ENCODE measurements around the gene CFAP97D2. TPM values are rescaled to one million over a fixed set of nuclear protein-coding genes. Genes with fewer than 3 reads are reported as not detected.

The CFAP97D2 gene
- polyA plus RNA-seq (2012; rRNA removed), result not detected in 2 replicates
- polyA plus RNA-seq (2012; cell fraction: cytosol; rRNA removed), result not detected in 2 replicates
- not detected in 2 replicates for polyA plus RNA-seq (2012; cell fraction: nucleus; rRNA removed)

- CTCF ChIA-PET, result no interaction called here
- Histone ChIP-seq H3K9me3 (no peaks in the 10 kb centered on the region), H3K4me2 (no peak within 1 kb of the TSS), H3K27ac (ENCODE audit: low read depth in 2 of 2, low read length in 1 of 2) (no peak within 1 kb of the TSS), H3K4me1 (ENCODE audit: control insufficient read depth in 1 of 2, insufficient read depth in 2 of 2, low read depth in 1 of 2, low read length in 1 of 2) (no peaks in the 10 kb centered on the region; a peak in 1 of 4 replicates), H3K9me2 (no peaks in the 10 kb centered on the region), H3F3A (replicated peaks; ENCODE audit: insufficient read depth) (no peaks in the 10 kb centered on the region), H3K4me3 (ENCODE audit: low read depth in 2 of 2, low read length in 1 of 2) (no peak within 1 kb of the TSS), H3K9ac (no peak within 1 kb of the TSS), H3K79me2 (ENCODE audit: insufficient read depth) (no peaks in the 10 kb centered on the region), H3K36me3 (replicated peaks in 1 of 2; ENCODE audit: control insufficient read depth in 1 of 2, insufficient read depth in 2 of 2, low read length in 1 of 2) (no peaks in the 10 kb centered on the region), H4K20me1 (ENCODE audit: insufficient read depth) (no peaks in the 10 kb centered on the region), H2AFZ (ENCODE audit: low read depth) (no peak within 1 kb of the TSS), H3K27me3 (ENCODE audit: insufficient read depth) (peaks cover 5% of the 10 kb centered on the region; the same call in 1 of the 2 replicates)
- TF ChIP-seq EZH2phosphoT487 (IDR thresholded peaks at IDR 0.05; ENCODE audit: borderline replicate concordance, low read depth) (no peak), PBX3 (IDR thresholded peaks at IDR 0.05) (no peak), MXI1 (IDR thresholded peaks at IDR 0.05; ENCODE audit: low read depth, low read length) (no peak), MEF2A (IDR thresholded peaks at IDR 0.05; ENCODE audit: borderline replicate concordance, low read depth) (no peak), FOXJ3 (CRISPR knock-in tag; IDR thresholded peaks at IDR 0.05) (no peak), REST (IDR thresholded peaks at IDR 0.05; ENCODE audit: low read depth, low read length) (no peak), ELF1 (IDR thresholded peaks at IDR 0.05) (no peak), RCOR1 (IDR thresholded peaks at IDR 0.05; ENCODE audit: low read length) (no peak), MAX (IDR thresholded peaks at IDR 0.05; ENCODE audit: low read depth) (no peak), CHD2 (IDR thresholded peaks at IDR 0.05; ENCODE audit: low read length, partially characterized antibody) (no peak), GABPA (IDR thresholded peaks at IDR 0.05; ENCODE audit: low read depth) (no peak), SMC3 (IDR thresholded peaks at IDR 0.05; ENCODE audit: low read depth, low read length) (no peak), GATA2 (CRISPR knock-in tag; IDR thresholded peaks at IDR 0.05) (no peak), NRF1 (IDR thresholded peaks at IDR 0.05; ENCODE audit: low read depth, low read length) (no peak)
- TF ChIP-seq, protein P1, sequence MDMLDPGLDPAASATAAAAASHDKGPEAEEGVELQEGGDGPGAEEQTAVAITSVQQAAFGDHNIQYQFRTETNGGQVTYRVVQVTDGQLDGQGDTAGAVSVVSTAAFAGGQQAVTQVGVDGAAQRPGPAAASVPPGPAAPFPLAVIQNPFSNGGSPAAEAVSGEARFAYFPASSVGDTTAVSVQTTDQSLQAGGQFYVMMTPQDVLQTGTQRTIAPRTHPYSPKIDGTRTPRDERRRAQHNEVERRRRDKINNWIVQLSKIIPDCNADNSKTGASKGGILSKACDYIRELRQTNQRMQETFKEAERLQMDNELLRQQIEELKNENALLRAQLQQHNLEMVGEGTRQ (IDR thresholded peaks at IDR 0.05; ENCODE audit: borderline replicate concordance, low read depth, low read length), result no peak
- TF ChIP-seq, protein P2, sequence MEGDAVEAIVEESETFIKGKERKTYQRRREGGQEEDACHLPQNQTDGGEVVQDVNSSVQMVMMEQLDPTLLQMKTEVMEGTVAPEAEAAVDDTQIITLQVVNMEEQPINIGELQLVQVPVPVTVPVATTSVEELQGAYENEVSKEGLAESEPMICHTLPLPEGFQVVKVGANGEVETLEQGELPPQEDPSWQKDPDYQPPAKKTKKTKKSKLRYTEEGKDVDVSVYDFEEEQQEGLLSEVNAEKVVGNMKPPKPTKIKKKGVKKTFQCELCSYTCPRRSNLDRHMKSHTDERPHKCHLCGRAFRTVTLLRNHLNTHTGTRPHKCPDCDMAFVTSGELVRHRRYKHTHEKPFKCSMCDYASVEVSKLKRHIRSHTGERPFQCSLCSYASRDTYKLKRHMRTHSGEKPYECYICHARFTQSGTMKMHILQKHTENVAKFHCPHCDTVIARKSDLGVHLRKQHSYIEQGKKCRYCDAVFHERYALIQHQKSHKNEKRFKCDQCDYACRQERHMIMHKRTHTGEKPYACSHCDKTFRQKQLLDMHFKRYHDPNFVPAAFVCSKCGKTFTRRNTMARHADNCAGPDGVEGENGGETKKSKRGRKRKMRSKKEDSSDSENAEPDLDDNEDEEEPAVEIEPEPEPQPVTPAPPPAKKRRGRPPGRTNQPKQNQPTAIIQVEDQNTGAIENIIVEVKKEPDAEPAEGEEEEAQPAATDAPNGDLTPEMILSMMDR (IDR thresholded peaks at IDR 0.05), result no peak
- WGBS (ENCODE audit: low lambda C conversion rate), result 61% methylated on average over 13 of the region's 13 CpGs
- POLR2A ChIA-PET, result no interaction called here
- DNase-seq, result no peak
Measured at GRCh38 chr13:114179087-114179658, at the start of gene CFAP97D2. CFAP97D2 (plus strand) TSS chr13:114179257; CDS start chr13:114179331, 74 bp downstream.
